ENCODE measurements around the gene CNKSR1.

DNA sequence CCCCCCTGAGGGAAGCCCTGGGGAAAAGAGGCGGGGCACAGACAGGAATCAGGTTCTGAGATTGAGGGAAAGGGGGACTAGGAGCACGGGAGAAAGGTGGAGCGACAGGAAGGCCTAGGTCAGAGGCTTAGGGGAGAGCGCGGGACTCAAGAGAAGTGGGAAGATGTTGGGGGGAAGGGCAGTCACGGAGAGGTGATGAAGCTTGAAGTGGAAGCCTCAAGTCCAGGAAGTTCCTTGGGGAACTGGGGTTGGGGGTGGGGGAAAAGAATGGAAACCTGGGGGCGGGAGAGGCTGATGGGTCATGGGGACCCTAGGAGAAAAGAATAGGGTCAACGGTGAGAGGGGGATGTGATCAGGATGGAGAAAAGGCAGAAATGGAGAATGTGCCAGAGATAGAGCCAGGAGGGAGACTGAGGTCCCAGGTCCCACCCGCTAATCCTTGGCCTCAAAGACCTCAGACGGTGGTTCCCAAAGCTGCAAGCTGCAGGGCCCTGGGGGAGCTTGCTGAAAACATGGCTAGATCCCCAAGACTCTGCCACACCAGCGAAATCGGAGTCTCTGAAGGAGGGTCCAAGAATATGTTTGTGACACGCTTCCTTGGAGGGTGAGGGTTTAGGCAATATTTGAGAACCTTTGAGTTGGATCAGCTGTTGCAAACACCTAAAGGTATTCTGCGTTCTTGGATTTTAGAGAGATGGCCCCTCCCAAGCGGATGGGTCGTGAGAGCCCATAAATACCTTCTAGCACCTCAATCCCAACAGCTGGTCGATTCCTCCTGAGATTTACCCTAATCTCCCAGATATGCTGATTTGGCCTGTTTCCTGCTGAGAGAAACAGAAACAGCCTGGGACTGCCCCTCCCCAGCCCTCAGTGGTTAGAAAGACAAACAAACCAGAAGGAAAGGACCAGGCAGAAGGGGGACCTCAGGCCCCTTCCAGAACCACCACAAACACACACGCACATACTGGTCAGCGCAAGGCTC lies 12.1 kb upstream of the CNKSR1 start:
- TF ChIP-seq, protein P1, sequence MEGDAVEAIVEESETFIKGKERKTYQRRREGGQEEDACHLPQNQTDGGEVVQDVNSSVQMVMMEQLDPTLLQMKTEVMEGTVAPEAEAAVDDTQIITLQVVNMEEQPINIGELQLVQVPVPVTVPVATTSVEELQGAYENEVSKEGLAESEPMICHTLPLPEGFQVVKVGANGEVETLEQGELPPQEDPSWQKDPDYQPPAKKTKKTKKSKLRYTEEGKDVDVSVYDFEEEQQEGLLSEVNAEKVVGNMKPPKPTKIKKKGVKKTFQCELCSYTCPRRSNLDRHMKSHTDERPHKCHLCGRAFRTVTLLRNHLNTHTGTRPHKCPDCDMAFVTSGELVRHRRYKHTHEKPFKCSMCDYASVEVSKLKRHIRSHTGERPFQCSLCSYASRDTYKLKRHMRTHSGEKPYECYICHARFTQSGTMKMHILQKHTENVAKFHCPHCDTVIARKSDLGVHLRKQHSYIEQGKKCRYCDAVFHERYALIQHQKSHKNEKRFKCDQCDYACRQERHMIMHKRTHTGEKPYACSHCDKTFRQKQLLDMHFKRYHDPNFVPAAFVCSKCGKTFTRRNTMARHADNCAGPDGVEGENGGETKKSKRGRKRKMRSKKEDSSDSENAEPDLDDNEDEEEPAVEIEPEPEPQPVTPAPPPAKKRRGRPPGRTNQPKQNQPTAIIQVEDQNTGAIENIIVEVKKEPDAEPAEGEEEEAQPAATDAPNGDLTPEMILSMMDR (IDR thresholded peaks at IDR 0.05) = no peak
- TF ChIP-seq POLR2A (IDR thresholded peaks at IDR 0.05) = no peak
